ENCODE results near the gene SMIM33. TPM values are rescaled to one million over a fixed set of nuclear protein-coding genes. Genes with fewer than 3 reads are reported as not detected.

The SMIM33 gene
- total and polyA plus RNA-seq, 2 of the 13 experiments (the other 11 are each of a cell fraction or from before 2014, with no cell fraction given), result not detected

DNA sequence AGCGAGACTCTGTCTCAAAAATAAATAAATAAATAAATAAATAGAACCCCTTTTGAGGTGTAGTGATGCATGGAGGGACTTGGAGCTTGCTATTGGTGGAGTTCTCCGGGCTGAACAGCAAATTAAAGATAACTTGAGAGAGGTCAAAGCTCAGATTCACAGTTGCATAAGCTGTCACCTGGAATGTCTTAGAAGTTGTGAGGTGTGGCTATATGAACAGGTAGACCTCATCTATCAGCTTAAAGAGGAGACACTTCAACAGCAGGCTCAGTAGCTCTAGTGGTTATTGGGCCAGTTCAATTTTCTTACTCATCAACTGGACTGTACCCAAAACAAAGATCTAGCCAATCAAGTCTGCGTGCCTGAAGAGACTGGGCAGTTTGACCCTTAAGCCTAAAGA lies 23.5 kb downstream of the SMIM33 start (continued):
- TF ChIP-seq, protein P1, sequence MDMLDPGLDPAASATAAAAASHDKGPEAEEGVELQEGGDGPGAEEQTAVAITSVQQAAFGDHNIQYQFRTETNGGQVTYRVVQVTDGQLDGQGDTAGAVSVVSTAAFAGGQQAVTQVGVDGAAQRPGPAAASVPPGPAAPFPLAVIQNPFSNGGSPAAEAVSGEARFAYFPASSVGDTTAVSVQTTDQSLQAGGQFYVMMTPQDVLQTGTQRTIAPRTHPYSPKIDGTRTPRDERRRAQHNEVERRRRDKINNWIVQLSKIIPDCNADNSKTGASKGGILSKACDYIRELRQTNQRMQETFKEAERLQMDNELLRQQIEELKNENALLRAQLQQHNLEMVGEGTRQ (IDR thresholded peaks at IDR 0.05; ENCODE audit: low read depth, low read length), result no peak
- TF ChIP-seq, protein P1 (CRISPR knock-in tag; IDR thresholded peaks at IDR 0.05; ENCODE audit: borderline replicate concordance), result no peak
- TF ChIP-seq ZNF121 (CRISPR knock-in tag; IDR thresholded peaks at IDR 0.05), result no peak

DNA sequence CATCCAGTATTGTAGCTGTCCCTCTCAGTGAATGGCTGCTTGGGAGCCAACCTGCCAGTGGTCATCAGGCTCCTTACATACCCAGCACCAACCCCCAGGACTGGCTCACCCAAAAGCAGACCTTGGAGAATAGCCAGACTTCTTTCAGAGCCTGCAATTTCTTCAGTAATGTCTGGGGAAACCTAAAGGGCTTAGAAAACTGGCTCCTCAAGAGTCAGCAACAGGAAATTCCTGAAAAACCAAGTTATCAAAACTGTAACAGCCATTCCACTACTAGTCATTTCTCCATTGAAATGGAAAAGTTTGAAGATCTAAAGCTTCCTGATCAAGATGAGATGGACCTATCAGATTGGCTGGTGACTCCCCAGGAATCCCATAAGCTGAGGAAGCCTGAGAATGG lies 24.0 kb downstream of the SMIM33 start:
- H3K9me3 ChIP-seq (ENCODE audit: low read length), result no peaks in the 10 kb centered on the region
- no peaks in the 10 kb centered on the region for H4K20me1 ChIP-seq (ENCODE audit: insufficient read depth, low read length)
- no peak for DNase-seq (ENCODE audit: low spot score)
- H3K27me3 ChIP-seq (ENCODE audit: control insufficient read depth in 1 of 2, insufficient read depth in 2 of 2, low read length in 2 of 2), result no peaks in the 10 kb centered on the region
- H3K4me1 ChIP-seq (ENCODE audit: insufficient read depth, low read length), result 0 out of 2 replicates have a peak, but pooled peaks cover 10% of the 10 kb centered on the region
- POLR2A ChIA-PET, result interaction anchor here (1.0 to 1.7 kb wide), 3 partner anchors 9 to 55 kb away, joined by 3 to 11 read pairs (median 3); partner anchors contain the start of gene DNAJC18
- no peak overlapping the region for H3K4me2 ChIP-seq (ENCODE audit: low read depth, low read length)
- no peak overlapping the region for H2AFZ ChIP-seq (ENCODE audit: low read length)
- CTCF ChIA-PET (ENCODE audit: low intra/inter-chr PET ratio, low total read pairs), result no interaction called here
- in situ Hi-C loops (cut with HindIII; ENCODE audit: extremely low pct_ligation_motif_present, low pct_unique_long_range_greater_than_20kb), result no loop called here
- H3K36me3 ChIP-seq (replicated peaks in 1 of 2; ENCODE audit: control insufficient read depth in 1 of 2, insufficient read depth in 2 of 2, low read length in 2 of 2), result no peaks in the 10 kb centered on the region
- intact Hi-C loops (cut with micrococcal nuclease; ENCODE audit: unreplicated experiment), result no loop called here
- H3K4me3 ChIP-seq (replicated peaks in 1 of 3; ENCODE audit: insufficient read depth in 1 of 3, low read depth in 2 of 3, low read length in 3 of 3), result no peak overlapping the region
- no peak overlapping the region for H3K9ac ChIP-seq (ENCODE audit: insufficient read depth, low read depth, low read length)
- no peaks in the 10 kb centered on the region for H3K79me2 ChIP-seq (ENCODE audit: insufficient read depth, low read length)
- BruUV-seq (replicated peaks), result no TSS peak
- no peak for ATAC-seq
- no peak overlapping the region for H3K27ac ChIP-seq (ENCODE audit: extremely low read length, insufficient read depth, low read length)
- no peak for FAIRE-seq
- TF ChIP-seq ZNF30 (CRISPR knock-in tag; IDR thresholded peaks at IDR 0.05) (no peak), ZSCAN25 (CRISPR knock-in tag; IDR thresholded peaks at IDR 0.05) (no peak), ZNF251 (CRISPR knock-in tag; IDR thresholded peaks at IDR 0.05) (no peak), RXRA (CRISPR knock-in tag; IDR thresholded peaks at IDR 0.05) (no peak), ZSCAN21 (CRISPR knock-in tag; IDR thresholded peaks at IDR 0.05; ENCODE audit: borderline replicate concordance) (no peak), EP300 (IDR thresholded peaks at IDR 0.05; ENCODE audit: low read depth in 2 of 2, low read length in 2 of 2) (no peak), EP300 (CRISPR knock-in tag; IDR thresholded peaks at IDR 0.05; ENCODE audit: borderline replicate concordance) (no peak), ZFP36L1 (CRISPR knock-in tag; IDR thresholded peaks at IDR 0.05) (no peak), RARA (CRISPR knock-in tag; IDR thresholded peaks at IDR 0.05) (no peak), HMGA1 (CRISPR knock-in tag; conservative IDR thresholded peaks at IDR 0.05) (no peak), SUZ12 (IDR thresholded peaks at IDR 0.05; ENCODE audit: low read depth, low read length) (no peak), ZNF724P (CRISPR knock-in tag; IDR thresholded peaks at IDR 0.05; ENCODE audit: borderline replicate concordance) (no peak)
- TF ChIP-seq, protein P2, sequence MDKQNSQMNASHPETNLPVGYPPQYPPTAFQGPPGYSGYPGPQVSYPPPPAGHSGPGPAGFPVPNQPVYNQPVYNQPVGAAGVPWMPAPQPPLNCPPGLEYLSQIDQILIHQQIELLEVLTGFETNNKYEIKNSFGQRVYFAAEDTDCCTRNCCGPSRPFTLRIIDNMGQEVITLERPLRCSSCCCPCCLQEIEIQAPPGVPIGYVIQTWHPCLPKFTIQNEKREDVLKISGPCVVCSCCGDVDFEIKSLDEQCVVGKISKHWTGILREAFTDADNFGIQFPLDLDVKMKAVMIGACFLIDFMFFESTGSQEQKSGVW (CRISPR knock-in tag; IDR thresholded peaks at IDR 0.05; ENCODE audit: borderline replicate concordance), result no peak
- TF ChIP-seq, protein P3, sequence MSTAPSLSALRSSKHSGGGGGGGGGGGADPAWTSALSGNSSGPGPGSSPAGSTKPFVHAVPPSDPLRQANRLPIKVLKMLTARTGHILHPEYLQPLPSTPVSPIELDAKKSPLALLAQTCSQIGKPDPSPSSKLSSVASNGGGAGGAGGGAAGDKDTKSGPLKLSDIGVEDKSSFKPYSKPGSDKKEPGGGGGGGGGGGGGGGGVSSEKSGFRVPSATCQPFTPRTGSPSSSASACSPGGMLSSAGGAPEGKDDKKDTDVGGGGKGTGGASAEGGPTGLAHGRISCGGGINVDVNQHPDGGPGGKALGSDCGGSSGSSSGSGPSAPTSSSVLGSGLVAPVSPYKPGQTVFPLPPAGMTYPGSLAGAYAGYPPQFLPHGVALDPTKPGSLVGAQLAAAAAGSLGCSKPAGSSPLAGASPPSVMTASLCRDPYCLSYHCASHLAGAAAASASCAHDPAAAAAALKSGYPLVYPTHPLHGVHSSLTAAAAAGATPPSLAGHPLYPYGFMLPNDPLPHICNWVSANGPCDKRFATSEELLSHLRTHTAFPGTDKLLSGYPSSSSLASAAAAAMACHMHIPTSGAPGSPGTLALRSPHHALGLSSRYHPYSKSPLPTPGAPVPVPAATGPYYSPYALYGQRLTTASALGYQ (CRISPR knock-in tag; IDR thresholded peaks at IDR 0.05), result no peak

Data from HepG2 (cell line).